IMR-90 (cell line): Measurements from ENCODE around the gene KBTBD4. TPM values are rescaled to one million over a fixed set of nuclear protein-coding genes. Genes with fewer than 3 reads are reported as not detected.

Experiments
- ATAC-seq: fragments of 200-7000 bp; cut with Tn5 transposase; 2 replicates; pipeline ENCODE4 v1.9.1; 2020; ENCODE audit warnings: low read depth, mild to moderate bottlenecking, moderate library complexity
- BruUV-seq: library from RNA; stranded (reverse); fragments of 400-500 nt; replicated peaks from 2 replicates; lab custom pipeline; 2021; lab: Mats Ljungman, UMichigan
- CTCF ChIA-PET: fragments of 300-600 bp; formaldehyde crosslinking; extraction: SDS; loops from one replicate; lab custom pipeline; 2021; ENCODE audit warnings: antibody characterized with exemption; lab: Yijun Ruan, JAX
- POLR2A ChIA-PET: fragments of 300-600 bp; sonication (Branson Sonifier 250); formaldehyde crosslinking; loops from one replicate; lab custom pipeline; 2022; ENCODE audit warnings: antibody characterized with exemption; ENCODE audit not compliant: unreplicated experiment; lab: Charles Lee
- DNase-seq: peaks from one replicate; pipeline ENCODE4 v3.0.0; 2013
- H2AFZ ChIP-seq: replicated peaks from 2 replicates; pipeline ENCODE3; 2013; ENCODE audit warnings: low read length, mild to moderate bottlenecking; ENCODE audit not compliant: poor library complexity
- H2AK5ac ChIP-seq: 2 replicates; pipeline ENCODE4 v1.6.1; 2013; ENCODE audit warnings: low read depth, low read length, inconsistent platforms
- H2AK9ac ChIP-seq: replicated peaks from 2 replicates; pipeline ENCODE3; 2013; ENCODE audit warnings: mild to moderate bottlenecking, low read depth, low read length, moderate library complexity; ENCODE audit not compliant: poor library complexity
- H2BK120ac ChIP-seq: 2 replicates; pipeline ENCODE4 v1.6.1; 2013; ENCODE audit warnings: low read depth, low read length, inconsistent platforms
- H2BK15ac ChIP-seq: 3 replicates; pipeline ENCODE4 v1.6.1; 2013; ENCODE audit warnings: low read depth, low read length, inconsistent platforms
- H2BK20ac ChIP-seq: 2 replicates; pipeline ENCODE4 v1.6.1; 2013; ENCODE audit warnings: low read depth, mild to moderate bottlenecking, inconsistent platforms, low read length, moderate library complexity
- H2BK5ac ChIP-seq: 2 replicates; pipeline ENCODE4 v1.6.1; 2013; ENCODE audit warnings: mild to moderate bottlenecking, low read depth, low read length, inconsistent platforms; ENCODE audit not compliant: poor library complexity, severe bottlenecking
- H3K14ac ChIP-seq: replicated peaks from 2 replicates; pipeline ENCODE4 v1.6.1; 2013; ENCODE audit warnings: low read depth, low read length, inconsistent platforms
- H3K18ac ChIP-seq: 2 replicates; pipeline ENCODE4 v1.6.1; 2013; ENCODE audit warnings: low read depth, low read length, control low read depth
- H3K23ac ChIP-seq: 2 replicates; pipeline ENCODE4 v1.6.1; 2013; ENCODE audit warnings: low read depth, low read length, inconsistent platforms
- H3K27ac ChIP-seq: 2 replicates; pipeline ENCODE4 v1.5.1; 2013; ENCODE audit warnings: mild to moderate bottlenecking, control low read depth, low read length; ENCODE audit not compliant: insufficient read depth
- H3K27me3 ChIP-seq: 2 replicates; pipeline ENCODE4 v1.6.1; 2013; ENCODE audit warnings: low read length; ENCODE audit not compliant: control insufficient read depth, insufficient read depth
- H3K36me3 ChIP-seq: 2 replicates; pipeline ENCODE4 v1.6.1; 2013; ENCODE audit warnings: low read length, mixed read lengths; ENCODE audit not compliant: control insufficient read depth, insufficient read depth
- H3K4ac ChIP-seq: 2 replicates; pipeline ENCODE4 v1.6.1; 2013; ENCODE audit warnings: low read depth, low read length, inconsistent platforms
- H3K4me1 ChIP-seq: 2 replicates; pipeline ENCODE4 v1.6.1; 2013; ENCODE audit warnings: low read length, mixed read lengths; ENCODE audit not compliant: control insufficient read depth, insufficient read depth
- H3K4me2 ChIP-seq: 2 replicates; pipeline ENCODE4 v1.6.1; 2013; ENCODE audit warnings: low read depth, mild to moderate bottlenecking, control low read depth, low read length, moderate library complexity
- H3K4me3 ChIP-seq: 2 replicates; pipeline ENCODE4 v1.5.1; 2013; ENCODE audit warnings: low read depth, mild to moderate bottlenecking, control low read depth, low read length, moderate library complexity; ENCODE audit not compliant: insufficient read depth
- H3K56ac ChIP-seq: 2 replicates; pipeline ENCODE4 v1.6.1; 2013; ENCODE audit warnings: low read length, inconsistent platforms; ENCODE audit not compliant: insufficient read depth; ENCODE audit errors: extremely low read depth
- H3K79me1 ChIP-seq, 2 experiments: 2 replicates each; pipeline ENCODE4 v1.6.1; 2013; ENCODE audit warnings: low read length in 2 of 2, inconsistent platforms in 1 of 2, low read depth in 1 of 2
- H3K9ac ChIP-seq: 2 replicates; pipeline ENCODE4 v1.6.1; 2013; ENCODE audit warnings: low read depth, low read length, control low read depth
- H3K9me1 ChIP-seq: 2 replicates; pipeline ENCODE4 v1.6.1; 2013; ENCODE audit warnings: low read length, inconsistent platforms; ENCODE audit not compliant: insufficient read depth
- H3K9me3 ChIP-seq: 2 replicates; pipeline ENCODE4 v1.6.1; 2013; ENCODE audit warnings: low read length; ENCODE audit not compliant: control insufficient read depth, insufficient read depth
- H4K20me1 ChIP-seq: 2 replicates; pipeline ENCODE4 v1.6.1; 2013; ENCODE audit warnings: low read length, inconsistent platforms; ENCODE audit not compliant: insufficient read depth
- H4K5ac ChIP-seq: 2 replicates; pipeline ENCODE4 v1.6.1; 2013; ENCODE audit warnings: mild to moderate bottlenecking, low read depth, low read length, control low read depth
- H4K8ac ChIP-seq, 2 experiments: 2 replicates each; pipeline ENCODE4 v1.6.1; 2013; ENCODE audit warnings: low read depth in 2 of 2, low read length in 2 of 2, control low read depth in 1 of 2, inconsistent platforms in 1 of 2
- H4K91ac ChIP-seq: 2 replicates; pipeline ENCODE4 v1.6.1; 2013; ENCODE audit warnings: low read depth, low read length, inconsistent platforms; ENCODE audit not compliant: insufficient read depth
- BHLHE40 ChIP-seq: fragments of 150-350 bp; IDR thresholded peaks from 2 replicates; pipeline ENCODE4 v1.6.1; 2016; ENCODE audit warnings: mild to moderate bottlenecking, low read depth, low read length
- CEBPB ChIP-seq: IDR thresholded peaks from 2 replicates; pipeline ENCODE4 v1.6.1; 2012; ENCODE audit warnings: low read depth, low read length, improper control_type of control experiment
- FOS ChIP-seq: fragments of 150-350 bp; IDR thresholded peaks from 2 replicates; pipeline ENCODE4 v1.6.1; 2016; ENCODE audit warnings: low read depth, low read length
- NFE2L2 ChIP-seq: fragments of 150-350 bp; IDR thresholded peaks from 2 replicates; pipeline ENCODE4 v1.6.1; 2016; ENCODE audit warnings: low read depth, mild to moderate bottlenecking, low read length
- WGBS, 2 experiments: methylation state at CpG; one replicate each; pipeline versions ENCODE4 v1.1.5 to v1.1.7; 2013; ENCODE audit warnings: missing lambda C conversion rate in 2 of 2; ENCODE audit not compliant: insufficient read length in 1 of 2; ENCODE audit errors: extremely low coverage in 2 of 2; 5-methylcytosine and 5-hydroxymethylcytosine counted together
- dilution Hi-C: fragments of 300-500 bp; cut with HindIII; formaldehyde crosslinking; loops from one replicate; pipeline ENCODE4 v1.14.3; 2018; ENCODE audit warnings: low sequenced_read_pairs; ENCODE audit not compliant: unreplicated experiment
- in situ Hi-C: fragments of 300-500 bp; cut with MboI; formaldehyde crosslinking; loops from 3 replicates; pipeline ENCODE4 v1.14.3; 2019; ENCODE audit warnings: low sequenced_read_pairs, inconsistent platforms, mixed read lengths
- intact Hi-C: fragments of 100-400 bp; cut with micrococcal nuclease; formaldehyde crosslinking; loops from 2 replicates; pipeline ENCODE4 v1.10.0; 2022
- polyA plus RNA-seq, 3 experiments: library from polyadenylated mRNA; depleted of rRNA; stranded (reverse); fragments of >200 nt; gene quantifications; 2 replicates each; pipeline ENCODE4 v1.2.3, GENCODE V29; 2012; ENCODE audit warnings: low replicate concordance in 1 of 3
- total RNA-seq: library from RNA; depleted of rRNA; stranded (reverse); fragments of >200 nt; gene quantifications from 2 replicates; pipeline ENCODE4 v1.2.3, GENCODE V29; 2012
- TF ChIP-seq, protein P1 (sequence below): fragments of 150-350 bp; IDR thresholded peaks from 2 replicates; pipeline ENCODE4 v1.6.1; 2016; ENCODE audit warnings: low read depth, mild to moderate bottlenecking, low read length, moderate library complexity, borderline replicate concordance

Gene KBTBD4
- total and polyA plus RNA-seq, 2 of the 4 experiments (the other 2 are of a cell fraction) = 14.9 to 41.6 TPM

DNA sequence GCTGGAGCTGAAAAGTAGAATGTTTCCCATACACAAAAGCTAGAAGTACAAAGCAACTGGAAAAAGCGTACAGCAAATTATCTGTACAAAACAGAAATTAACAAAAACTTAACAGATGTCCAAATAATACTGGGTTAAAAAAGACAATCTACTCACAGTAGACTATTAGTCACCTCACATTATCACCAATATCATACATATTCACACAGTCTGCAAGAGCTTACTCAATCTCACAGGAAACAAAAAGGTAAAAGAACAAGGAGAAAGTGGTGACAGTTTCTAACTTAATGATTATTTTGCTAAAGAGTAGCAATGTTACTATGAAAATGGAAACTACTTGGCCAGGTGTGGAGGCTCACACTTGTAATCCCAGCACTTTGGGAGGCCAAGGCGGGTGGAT is 37.7 kb downstream of the KBTBD4 start:
- Histone ChIP-seq H2AK9ac (no peak overlapping the region), H4K91ac (no peak overlapping the region), H2AFZ (no peak overlapping the region), H3K4me3 (no peak overlapping the region), H3K9me3 (no peaks in the 10 kb centered on the region), H3K14ac (no peak overlapping the region), H4K8ac (no peak overlapping the region), H3K79me1 (peaks cover 8 to 64% of the 10 kb centered on the region in 2 experiments), H3K9ac (no peak overlapping the region), H2BK15ac (no peak overlapping the region), H3K27me3 (no peaks in the 10 kb centered on the region), H4K20me1 (peaks cover 98% of the 10 kb centered on the region), H3K27ac (no peak overlapping the region), H3K4me1 (peaks cover 13% of the 10 kb centered on the region), H3K18ac (no peak overlapping the region), H3K23ac (no peak overlapping the region), H4K5ac (no peak overlapping the region), H3K36me3 (no peaks in the 10 kb centered on the region), H2BK20ac (no peak overlapping the region), H2BK120ac (no peak overlapping the region), H2BK5ac (no peak overlapping the region), H2AK5ac (peak overlapping the region; percentile 0; the same call in 1 of the 2 replicates), H3K9me1 (peaks cover 21% of the 10 kb centered on the region), H3K4ac (no peak overlapping the region), H3K56ac (no peak overlapping the region), H3K4me2 (0 out of 2 replicates have a peak overlapping the region, but pooled peaks have one; percentile 26)
- in situ Hi-C loops = no loop called here
- TF ChIP-seq BHLHE40 = no peak
- TF ChIP-seq, protein P1, sequence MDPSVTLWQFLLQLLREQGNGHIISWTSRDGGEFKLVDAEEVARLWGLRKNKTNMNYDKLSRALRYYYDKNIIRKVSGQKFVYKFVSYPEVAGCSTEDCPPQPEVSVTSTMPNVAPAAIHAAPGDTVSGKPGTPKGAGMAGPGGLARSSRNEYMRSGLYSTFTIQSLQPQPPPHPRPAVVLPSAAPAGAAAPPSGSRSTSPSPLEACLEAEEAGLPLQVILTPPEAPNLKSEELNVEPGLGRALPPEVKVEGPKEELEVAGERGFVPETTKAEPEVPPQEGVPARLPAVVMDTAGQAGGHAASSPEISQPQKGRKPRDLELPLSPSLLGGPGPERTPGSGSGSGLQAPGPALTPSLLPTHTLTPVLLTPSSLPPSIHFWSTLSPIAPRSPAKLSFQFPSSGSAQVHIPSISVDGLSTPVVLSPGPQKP = no peak
- TF ChIP-seq FOS = no peak
- TF ChIP-seq CEBPB = no peak
- no peak for TF ChIP-seq NFE2L2
- ATAC-seq (no peak), DNase-seq (no peak)
- BruUV-seq = no TSS peak
- intact Hi-C loops = no loop called here
- POLR2A ChIA-PET = no interaction called here
- CTCF ChIA-PET = no interaction called here
- dilution Hi-C loops = no loop called here
- WGBS, 2 experiments = 100% methylated on average over 1 of the region's 2 CpGs; no CpG with 5 or more reads in 1 of the 2 experiments
